Inflammatory macrophage treated with lipopolysaccharide for 1 hour (primary cell): Measurements from ENCODE around the gene KCTD21.

Experiments used
- DNase-seq, 2 donors: peaks; one replicate each; pipeline ENCODE4 v3.0.0-alpha.2; 2020 to 2022

KCTD21 gene

GRCh38 chr11:78170874-78171549 lies 17.4 kb downstream of the KCTD21 start:
- no peak for DNase-seq

GRCh38 chr11:78170413-78170812 lies 18.0 kb downstream of the KCTD21 start:
- DNase-seq: no peak

DNA sequence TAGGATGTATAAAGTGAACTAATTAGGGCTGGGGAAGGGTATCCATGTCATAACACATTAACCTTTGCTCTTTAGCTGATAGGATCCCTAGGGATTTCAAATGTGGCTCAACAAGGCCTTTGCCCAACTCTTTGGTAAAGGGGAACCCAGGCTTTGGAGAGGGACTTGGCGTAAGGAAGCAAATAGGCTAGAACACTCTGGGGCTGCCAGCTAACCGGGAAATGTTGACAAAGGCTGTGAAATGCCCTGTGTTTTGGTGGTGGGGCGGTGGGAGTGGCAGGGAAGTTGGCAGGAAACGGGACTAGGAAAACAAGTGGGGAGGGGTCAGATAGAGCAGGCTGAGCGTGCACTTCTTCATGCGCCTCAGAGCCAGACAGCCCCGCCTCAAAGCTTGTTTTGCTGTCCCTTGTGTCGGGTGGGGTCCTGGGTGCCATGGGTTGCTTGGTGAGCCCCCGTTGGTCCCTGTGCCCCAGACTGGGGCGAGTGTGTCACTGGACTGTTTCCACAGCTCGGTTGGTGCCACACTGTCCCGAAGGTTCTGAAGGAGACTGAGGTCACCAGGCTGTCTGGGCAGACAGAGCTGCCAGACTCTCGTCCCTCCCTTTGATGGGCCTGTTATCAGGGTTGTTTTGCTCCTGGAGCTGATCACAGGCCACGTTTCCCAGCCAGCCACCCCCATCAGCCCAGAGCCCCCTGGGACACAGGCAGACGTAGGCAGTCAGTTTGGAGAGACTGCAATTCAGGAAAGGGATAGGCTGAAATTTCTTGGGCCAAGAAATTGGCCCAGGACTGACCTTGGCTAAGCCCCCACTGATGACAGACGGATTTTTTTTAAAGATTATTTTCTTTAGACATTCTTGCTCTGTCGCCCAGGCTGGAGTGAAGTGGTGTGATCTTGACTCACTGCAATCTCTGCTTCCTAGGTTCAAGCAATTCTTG lies 19.6 kb downstream of the KCTD21 start:
- no peak for DNase-seq

- no peak for DNase-seq
Measured at GRCh38 chr11:78166855-78167469, 21.5 kb downstream of the KCTD21 start.

GRCh38 chr11:78164471-78164870 lies 24.0 kb downstream of the KCTD21 start:
- no peak for DNase-seq

DNA sequence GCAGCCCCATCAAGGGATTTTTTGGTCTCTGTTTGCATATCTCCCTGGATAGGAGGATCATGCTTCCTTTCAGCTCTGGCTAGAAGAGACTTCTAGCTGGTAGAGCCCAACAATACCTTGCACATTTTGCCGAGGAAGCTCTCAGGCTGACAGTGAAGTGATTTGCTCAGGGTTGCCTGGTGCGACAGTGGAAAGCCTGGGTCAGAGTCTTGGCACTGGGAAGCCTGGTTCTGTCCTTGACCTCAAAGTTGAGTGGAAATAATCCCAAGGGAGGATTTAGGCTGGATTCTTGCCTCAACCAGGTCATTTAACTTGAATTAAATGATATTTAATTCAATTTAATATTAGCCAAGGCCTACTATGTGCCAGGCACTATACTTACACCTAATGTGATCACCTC lies 24.6 kb downstream of the KCTD21 start:
- no peak for DNase-seq

DNA sequence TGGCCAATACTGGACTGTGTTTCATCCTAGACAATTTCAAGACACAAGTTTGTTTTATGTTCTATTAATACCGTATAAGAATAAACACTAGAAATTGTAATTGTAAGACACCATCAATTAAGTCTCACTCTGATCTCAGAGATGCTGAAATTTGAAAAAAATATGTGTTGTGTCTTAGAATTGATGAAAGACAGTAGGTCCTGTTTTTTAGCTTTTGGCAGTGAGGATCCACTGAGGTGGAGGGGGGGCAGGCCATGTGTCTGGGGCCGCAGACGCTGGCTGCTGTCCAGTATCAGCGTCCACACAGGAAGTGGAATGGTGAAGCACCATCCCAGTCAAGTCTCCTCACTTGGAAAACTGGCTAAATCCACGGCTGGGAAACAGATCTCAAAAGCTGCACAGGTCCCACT lies 26.5 kb downstream of the KCTD21 start:
- DNase-seq: no peak

DNA sequence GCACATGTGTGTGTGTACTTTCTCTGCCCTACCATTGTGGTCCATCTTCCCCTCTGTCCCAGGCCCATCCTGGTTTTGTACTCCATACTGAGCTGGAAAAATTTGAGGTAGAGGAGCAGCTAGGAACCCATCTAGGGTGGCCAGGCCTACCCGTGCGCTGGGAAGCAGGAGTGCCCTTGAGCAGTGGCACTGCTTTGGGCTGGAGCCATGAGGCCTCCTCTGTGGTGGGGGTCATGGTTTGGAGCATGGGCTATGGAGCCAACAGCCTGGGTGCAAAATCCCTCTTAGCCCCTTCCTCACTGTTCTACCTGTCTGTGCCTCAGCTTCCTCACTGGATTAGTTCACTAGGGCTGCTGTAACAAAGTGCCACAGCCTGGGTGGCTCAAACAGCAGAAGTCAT lies 27.1 kb downstream of the KCTD21 start:
- DNase-seq: no peak

DNA sequence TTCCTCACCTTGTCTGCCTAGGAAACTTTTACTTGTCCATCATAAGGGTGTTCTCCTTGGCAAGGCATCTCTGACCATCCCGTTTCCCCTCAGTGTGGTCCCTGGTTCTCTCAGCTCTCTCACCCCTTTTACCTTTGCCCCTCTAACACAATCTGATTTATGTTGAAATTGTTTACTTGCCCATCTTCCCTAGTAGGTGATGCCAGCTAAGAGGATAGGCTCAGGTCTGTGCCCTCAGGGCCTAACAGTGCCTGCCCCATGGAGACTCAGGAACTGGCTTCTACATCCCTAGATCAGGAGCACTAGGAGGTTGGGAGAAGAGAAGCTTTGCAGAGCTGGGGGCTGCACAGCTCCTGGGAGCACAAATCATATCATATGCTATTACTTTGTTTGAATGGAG lies 27.9 kb downstream of the KCTD21 start:
- DNase-seq: no peak

GRCh38 chr11:78158987-78159652 lies 29.3 kb downstream of the KCTD21 start:
- DNase-seq: no peak

GRCh38 chr11:78156127-78156844 lies 32.1 kb downstream of the KCTD21 start:
- DNase-seq: no peak

DNA sequence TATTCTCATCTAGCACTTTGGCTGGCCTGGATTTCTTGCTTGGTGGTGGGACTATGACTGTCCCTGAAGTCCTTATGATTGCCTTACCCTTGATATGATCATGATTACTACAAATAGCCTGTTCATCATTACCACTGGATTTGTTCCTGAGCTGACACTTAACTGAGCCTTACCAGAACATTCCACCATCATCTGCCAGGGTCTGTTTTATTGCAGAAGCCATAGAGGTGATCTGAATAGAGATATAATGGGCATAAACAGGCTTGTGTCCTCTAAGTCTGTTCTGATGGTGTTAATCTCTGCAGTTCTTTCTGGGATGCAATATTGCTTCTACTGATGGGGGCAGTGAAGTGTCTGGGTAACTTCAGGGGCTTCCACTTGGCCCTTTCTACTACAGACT lies 36.6 kb downstream of the KCTD21 start:
- DNase-seq: no peak

GRCh38 chr11:78150754-78151153 lies 37.7 kb downstream of the KCTD21 start:
- no peak for DNase-seq

DNA sequence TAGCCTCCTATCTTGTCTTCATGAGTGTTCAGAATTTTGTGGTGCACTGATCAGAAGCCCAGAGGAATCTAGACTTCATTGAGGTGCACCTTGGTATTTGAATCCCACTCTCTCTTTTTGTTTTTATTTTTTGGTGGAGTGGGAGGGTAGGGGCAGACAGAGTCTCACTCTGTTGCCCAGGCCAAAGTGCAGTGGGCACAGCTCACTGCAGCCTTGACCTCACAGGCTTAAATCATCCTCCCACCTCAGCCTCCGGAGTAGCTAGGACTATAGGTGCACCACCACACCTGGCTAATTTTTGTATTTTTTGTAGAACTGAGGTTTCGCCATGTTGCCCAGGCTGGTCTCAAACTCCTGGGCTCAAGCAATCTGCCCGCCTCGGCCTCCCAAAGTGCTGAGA lies 38.1 kb downstream of the KCTD21 start:
- no peak for DNase-seq

DNA sequence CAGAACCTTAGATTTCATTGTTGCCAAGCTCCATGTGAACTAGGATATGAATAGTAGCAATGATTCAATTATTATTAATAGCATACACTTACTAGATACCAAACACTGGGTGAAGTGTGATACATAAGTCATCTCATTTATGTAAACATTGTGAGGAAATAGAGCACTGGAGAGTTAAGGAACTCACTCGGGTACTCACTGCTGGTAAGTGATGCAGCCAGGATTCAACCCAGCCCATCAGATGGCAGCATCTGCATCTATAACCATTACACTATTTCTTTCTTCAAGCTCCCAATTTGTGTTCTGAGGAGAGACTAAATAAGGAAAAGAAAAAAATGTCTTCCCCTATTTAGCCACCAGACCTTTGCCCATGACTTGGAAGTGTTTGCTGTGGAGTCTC lies 38.8 kb downstream of the KCTD21 start:
- peak; percentile 5 to 27 for DNase-seq

DNA sequence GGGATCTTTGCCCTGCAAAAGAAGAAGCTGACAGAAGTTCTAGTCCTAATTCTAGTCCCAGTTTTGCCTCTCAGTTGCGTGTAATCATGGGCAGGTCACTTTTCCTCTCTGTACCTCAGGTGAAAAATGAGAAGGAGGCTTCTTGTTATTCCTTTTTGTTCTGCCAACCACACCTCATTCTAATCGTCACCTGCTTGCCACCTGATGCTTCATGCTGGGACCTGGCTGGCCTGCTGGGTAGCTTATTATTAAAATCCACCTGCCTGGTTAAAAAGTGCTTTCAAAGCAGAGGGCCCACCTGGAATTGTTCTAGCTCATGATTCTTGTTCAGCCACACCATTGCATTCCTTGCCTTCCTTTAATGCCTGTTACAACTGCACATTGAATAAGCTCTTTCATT lies 40.6 kb downstream of the KCTD21 start:
- no peak for DNase-seq

DNA sequence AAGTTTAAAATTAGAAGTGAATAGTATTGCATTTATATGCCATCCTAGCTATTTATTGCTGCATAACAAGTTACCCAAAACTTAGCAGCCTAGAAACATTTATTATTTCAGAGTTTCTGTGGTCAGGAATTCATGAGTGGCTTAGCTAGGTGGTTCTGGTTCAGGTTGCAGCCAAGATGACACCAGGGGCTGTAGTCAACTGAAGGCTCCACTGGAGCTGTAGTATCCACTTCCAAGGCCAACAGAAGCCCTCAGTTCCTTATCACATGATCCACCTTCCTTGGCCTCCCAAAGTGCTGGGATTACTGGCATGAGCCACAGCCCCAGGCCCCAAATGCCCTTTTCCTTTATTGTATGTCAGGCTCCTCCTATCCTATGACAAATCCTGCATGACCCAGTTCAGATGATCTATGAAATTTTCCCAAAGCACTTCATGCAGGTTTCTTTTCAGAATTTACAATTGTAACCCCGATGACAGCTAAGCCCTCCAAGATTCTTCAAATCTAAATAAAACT lies 42.9 kb downstream of the KCTD21 start:
- DNase-seq: no peak

DNA sequence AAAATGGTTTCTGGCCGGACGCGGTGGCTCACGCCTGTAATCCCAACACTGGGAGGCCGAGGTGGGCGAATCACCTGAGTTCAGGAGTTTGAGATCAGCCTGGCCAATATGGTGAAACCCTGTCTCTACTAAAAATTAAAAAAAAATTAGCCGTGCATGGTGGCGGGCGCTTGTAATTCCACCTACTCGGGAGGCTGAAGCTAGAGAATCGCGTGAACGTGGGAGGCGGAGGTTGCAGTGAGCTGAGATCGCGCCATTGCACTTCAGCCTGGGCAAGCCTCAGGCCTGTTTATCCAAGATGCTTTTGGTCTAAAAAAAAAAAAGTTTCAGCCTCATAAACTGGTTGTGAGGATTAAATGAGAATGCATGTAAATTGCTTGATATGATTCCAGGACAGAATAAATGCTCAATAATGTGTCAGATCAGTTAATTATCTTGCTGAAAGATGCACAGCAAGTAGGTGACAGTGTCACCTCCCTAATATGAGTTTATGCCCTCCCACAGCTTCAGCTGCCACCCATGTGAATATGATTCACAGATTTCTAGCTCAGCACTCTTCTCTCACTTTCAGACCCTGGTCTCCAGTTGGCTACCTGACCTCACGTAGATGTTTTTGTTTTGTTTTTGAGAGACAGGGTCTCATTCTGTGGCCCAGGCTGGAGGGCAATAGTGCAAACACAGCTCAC lies 47.9 kb downstream of the KCTD21 start:
- DNase-seq: peak in 1 of 2 donors; percentile 32

DNA sequence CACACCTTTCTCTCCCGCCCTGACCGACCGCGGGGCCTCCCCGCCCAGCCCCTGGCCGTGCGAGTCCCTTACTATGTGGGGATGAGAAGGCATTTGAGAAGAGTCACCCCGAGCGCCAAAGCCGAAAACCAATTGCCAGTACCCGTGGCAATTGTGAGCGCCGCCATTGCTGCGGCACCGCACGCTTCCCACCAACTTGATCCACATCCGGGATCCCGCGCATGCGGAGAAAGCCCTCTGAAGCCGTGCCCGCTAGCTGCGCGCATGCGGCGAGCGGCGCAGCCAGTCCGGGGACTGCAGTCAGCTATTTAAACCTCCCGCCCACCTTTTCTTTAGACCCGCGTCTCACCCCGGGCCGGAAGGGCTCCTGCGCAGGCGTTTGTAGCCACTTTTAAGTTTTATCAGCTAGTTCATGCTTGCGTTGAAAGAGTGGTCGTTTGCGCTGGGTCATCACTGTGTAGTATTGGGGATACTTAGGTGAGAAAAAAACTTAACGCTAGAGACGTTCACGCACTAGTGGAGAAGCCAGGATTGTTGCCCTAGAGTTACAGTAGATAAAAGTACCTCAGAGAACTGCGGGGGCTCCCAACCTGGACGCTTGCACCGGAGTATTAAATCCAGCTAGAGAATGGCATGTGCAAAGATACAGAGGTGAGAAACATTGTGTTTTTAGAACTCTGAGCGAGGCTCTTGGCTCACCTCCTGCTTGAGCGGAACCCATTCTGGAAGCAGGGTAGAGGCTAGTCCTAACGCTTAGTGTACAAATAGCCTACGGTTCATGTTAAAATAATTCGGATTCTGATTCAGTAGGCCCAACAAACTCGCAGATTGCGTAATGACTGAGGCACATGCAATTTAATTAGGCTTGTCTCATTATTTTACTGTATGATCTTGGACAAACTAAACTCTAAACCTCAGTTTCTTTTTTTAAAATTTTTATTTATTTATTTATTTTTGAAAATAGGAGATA lies 48.7 kb downstream of the KCTD21 start, which contains the start of gene ALG8:
TSS of gene ALG8 (minus strand) at position 205 of the 970 bp plus-strand sequence. CDS start at position 167, 38 bp downstream.
- DNase-seq: peak; percentile 94 to 98
